Midbrain (tissue), 1 donor: Measurements from ENCODE around the gene DKC1.
"Not testable (repeated sequence)": the region's sequence is repeated elsewhere in the genome, so short reads cannot be mapped to it uniquely, and the experiment has no call there.

ENCODE experiments used
- DNase-seq: peaks from one replicate; lab custom pipeline; 2025; lab: John Stamatoyannopoulos, UW

DKC1 gene

GRCh38 chrX:154819771-154820341 is 57.2 kb downstream of the DKC1 start:
- no peak for DNase-seq

- DNase-seq: no peak
Observed at GRCh38 chrX:154821523-154821922, 58.9 kb downstream of the DKC1 start.

- no peak for DNase-seq
Observed at GRCh38 chrX:154822029-154822428, 59.4 kb downstream of the DKC1 start.

- no peak for DNase-seq
Observed at GRCh38 chrX:154824638-154825037, 62.0 kb downstream of the DKC1 start.

- DNase-seq: not testable (repeated sequence)
Observed at GRCh38 chrX:154825586-154825985, 62.9 kb downstream of the DKC1 start.
